Measurements from ENCODE around the gene FAXDC2. TPM values are rescaled to one million over a fixed set of nuclear protein-coding genes. Genes with fewer than 3 reads are reported as not detected.

FAXDC2 gene
- total and polyA plus RNA-seq, 2 of the 8 experiments (the other 6 are each of a cell fraction or from before 2014, with no cell fraction given) = 3.7 to 5.9 TPM

DNA sequence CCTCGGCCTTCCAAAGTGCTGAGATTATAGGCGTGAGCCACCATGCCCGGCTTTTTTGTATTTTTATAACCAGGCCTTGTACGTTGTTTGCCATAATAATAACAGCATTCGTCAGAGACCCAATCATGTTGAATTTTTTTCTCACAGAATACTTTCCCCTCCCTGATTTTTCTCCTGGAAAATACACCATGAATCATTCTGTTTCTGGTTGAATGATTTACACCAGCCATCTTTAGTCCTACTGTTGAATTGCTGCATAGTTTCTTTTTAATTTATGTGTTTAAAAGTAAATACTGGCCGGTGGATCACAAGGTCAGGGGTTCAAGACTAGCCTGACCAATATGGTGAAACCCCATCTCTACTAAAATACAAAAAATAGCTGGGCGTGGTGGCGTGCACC, 11.5 kb upstream of the FAXDC2 start:
- DNase-seq (ENCODE audit: low read depth in 1 of 2, low spot score in 2 of 2) (no peak), FAIRE-seq (no peak)
- Histone ChIP-seq H3K79me2 (ENCODE audit: control insufficient read depth in 1 of 2, insufficient read depth in 2 of 2, low read length in 2 of 2) (peaks cover 22 to 63% of the 10 kb centered on the region in 2 experiments), H4K8ac (ENCODE audit: extremely low read depth, insufficient read depth, low read length) (no peak overlapping the region), H3K4me1 (replicated peaks in 1 of 4; ENCODE audit: control insufficient read depth in 3 of 4, insufficient read depth in 4 of 4, low read length in 3 of 4) (peaks cover 0 to 9% (median 5%) of the 10 kb centered on the region in 4 experiments; a peak in 6 of 7 replicates), H4K91ac (replicated peaks; ENCODE audit: insufficient read length, low read length) (no peak overlapping the region), H3K9ac (replicated peaks in 1 of 4; ENCODE audit: extremely low read depth in 1 of 4, low read depth in 3 of 4, low read length in 3 of 4) (no peak overlapping the region), H3K4me3 (ENCODE audit: extremely low read depth in 1 of 4, insufficient read depth in 2 of 4, low read depth in 3 of 4, low read length in 4 of 4) (no peak overlapping the region), H2BK120ac (replicated peaks; ENCODE audit: low read depth, low read length) (no peak overlapping the region), H2BK20ac (ENCODE audit: low read length) (no peak overlapping the region), H3K79me1 (ENCODE audit: low read depth, low read length) (peaks cover 5% of the 10 kb centered on the region; the same call in 1 of the 2 replicates), H3K23ac (ENCODE audit: insufficient read length) (no peak overlapping the region), H3K27me3 (replicated peaks in 1 of 4; ENCODE audit: control insufficient read depth in 3 of 4, extremely low read depth in 1 of 4, insufficient read depth in 3 of 4, low read length in 3 of 4) (no peaks in the 10 kb centered on the region), H3K4ac (replicated peaks; ENCODE audit: insufficient read length, low read depth, low read length) (no peak overlapping the region), H3K9me3 (ENCODE audit: insufficient read depth in 2 of 2, low read depth in 1 of 2, low read length in 1 of 2) (no peaks in the 10 kb centered on the region), H3K23me2 (ENCODE audit: low read depth, low read length) (peaks cover 6% of the 10 kb centered on the region), H3K4me2 (ENCODE audit: insufficient read depth in 1 of 2, low read depth in 2 of 2, low read length in 2 of 2) (no peak overlapping the region), H3K27ac (ENCODE audit: low read depth, low read length) (no peak overlapping the region), H3K36me3 (ENCODE audit: control insufficient read depth in 2 of 4, insufficient read depth in 4 of 4, low read length in 3 of 4) (peaks cover 7 to 35% (median 20%) of the 10 kb centered on the region in 4 experiments), H4K20me1 (replicated peaks in 1 of 2; ENCODE audit: control insufficient read depth in 1 of 2, insufficient read depth in 2 of 2, low read length in 2 of 2) (peaks cover 3 to 7% of the 10 kb centered on the region in 2 experiments), H2BK12ac (ENCODE audit: low read depth, low read length) (no peak overlapping the region), H2AK5ac (ENCODE audit: low read depth, low read length) (no peak overlapping the region), H3K18ac (ENCODE audit: extremely low read depth, low read length) (no peak overlapping the region), H4K5ac (ENCODE audit: insufficient read length, low read depth, low read length) (no peak overlapping the region), H2AFZ (ENCODE audit: low read length) (no peak overlapping the region), H3K14ac (ENCODE audit: insufficient read length) (no peak overlapping the region), H2BK5ac (ENCODE audit: low read depth, low read length) (no peak overlapping the region), H2BK15ac (ENCODE audit: low read length) (no peak overlapping the region), H3K56ac (replicated peaks; ENCODE audit: insufficient read length, low read depth, low read length) (no peak overlapping the region)
- WGBS, 2 experiments (ENCODE audit: extremely low coverage in 1 of 2, insufficient coverage in 1 of 2, insufficient read length in 1 of 2, insufficient replicate concordance in 2 of 2, low coverage in 1 of 2, low lambda C conversion rate in 2 of 2, missing lambda C conversion rate in 1 of 2) = 94% methylated on average over 8 of the region's 8 CpGs; no CpG with 5 or more reads in 1 of the 2 experiments
- POLR2A ChIA-PET (ENCODE audit: partially characterized antibody) = interaction anchor here (0.6 kb wide), 1 partner anchor 141 kb away, joined by 3 read pairs; no protein-coding TSS in a partner anchor
- CTCF ChIA-PET (ENCODE audit: partially characterized antibody) = interaction anchor here (2.2 kb wide), 1 partner anchor 212 kb away, joined by 5 read pairs; no protein-coding TSS in a partner anchor
- no peak for TF ChIP-seq CBX5 (IDR thresholded peaks at IDR 0.05; ENCODE audit: low read depth, low read length)
- TF ChIP-seq SIX5 (IDR thresholded peaks at IDR 0.05; ENCODE audit: low read depth, low read length) = no peak
- no peak for TF ChIP-seq ASH2L (IDR thresholded peaks at IDR 0.05; ENCODE audit: low read length)
- no peak for TF ChIP-seq BRCA1 (IDR thresholded peaks at IDR 0.05; ENCODE audit: low read depth, low read length)
- no peak for TF ChIP-seq TAF7 (optimal IDR thresholded peaks at IDR 0.05; ENCODE audit: borderline replicate concordance, low read depth, low read length)
- no peak for TF ChIP-seq GABPA (IDR thresholded peaks at IDR 0.05; ENCODE audit: borderline replicate concordance, insufficient read depth, low read length)
- TF ChIP-seq TCF12 (IDR thresholded peaks at IDR 0.05; ENCODE audit: low read depth, low read length) = no peak
